Tibial nerve (tissue), 4 donors: ENCODE results near the gene PEX14.

Experiments used
- EP300 ChIP-seq, 2 donors: sonication (generic); formaldehyde crosslinking; IDR thresholded peaks; one replicate each; pipeline ENCODE4 v1.6.1; 2017; ENCODE audit warnings: antibody characterized with exemption in 2 of 2, mild to moderate bottlenecking in 1 of 2
- POLR2A ChIP-seq, 2 donors: fragments of 450-650 bp; IDR thresholded peaks; one replicate each; pipeline ENCODE4 v1.6.1; 2017; ENCODE audit warnings: antibody characterized with exemption in 2 of 2, mild to moderate bottlenecking in 2 of 2, moderate library complexity in 2 of 2
- TF ChIP-seq, protein P1 (sequence below), 5 experiments: fragments of 200-600 bp in 3 of 5; fragments of 450-650 bp in 2 of 5; sonication (generic) in 3 of 5; IDR thresholded peaks; one replicate each; pipeline ENCODE4 v1.5.1; 2016 to 2019; ENCODE audit warnings: antibody characterized with exemption in 5 of 5, mild to moderate bottlenecking in 3 of 5, moderate library complexity in 2 of 5

DNA sequence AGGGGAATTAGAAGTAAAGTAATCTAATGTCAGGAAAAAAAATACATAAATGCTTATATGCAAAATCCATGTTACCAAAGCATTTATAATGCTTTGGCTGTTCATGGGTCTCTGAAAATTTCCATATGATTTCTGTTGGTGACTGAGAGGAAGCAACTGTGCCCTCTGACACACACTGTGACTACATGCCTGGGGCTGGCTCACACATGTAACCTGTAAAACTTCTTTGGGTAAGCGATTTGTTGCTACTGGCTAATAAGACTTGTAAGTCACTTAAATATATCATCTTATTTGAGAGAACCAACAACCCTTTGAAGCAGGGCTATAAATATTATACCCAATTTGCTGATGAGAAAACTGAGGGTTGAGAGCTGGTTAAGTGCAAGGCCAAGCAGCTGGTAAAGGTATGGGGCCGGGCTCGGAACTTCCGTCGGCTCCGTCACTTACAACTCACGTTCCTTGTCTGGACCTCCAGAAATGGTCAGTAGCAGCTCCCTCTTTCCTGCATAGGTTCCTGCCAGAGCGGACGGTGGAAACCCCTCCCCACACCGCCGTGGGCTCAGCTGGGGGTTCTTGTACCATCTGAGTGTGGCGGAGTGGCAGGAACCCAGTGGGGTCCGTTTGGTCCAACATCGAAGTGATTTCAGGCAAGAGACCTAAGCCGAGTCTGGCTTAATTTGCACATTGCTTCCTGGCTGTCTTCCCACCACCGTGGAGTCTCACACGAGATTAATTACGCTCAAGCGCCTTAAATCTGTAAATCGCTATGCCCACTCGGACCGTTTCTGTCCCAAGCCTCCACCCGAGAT, 3.1 kb upstream of the PEX14 start:
- TF ChIP-seq, protein P1, sequence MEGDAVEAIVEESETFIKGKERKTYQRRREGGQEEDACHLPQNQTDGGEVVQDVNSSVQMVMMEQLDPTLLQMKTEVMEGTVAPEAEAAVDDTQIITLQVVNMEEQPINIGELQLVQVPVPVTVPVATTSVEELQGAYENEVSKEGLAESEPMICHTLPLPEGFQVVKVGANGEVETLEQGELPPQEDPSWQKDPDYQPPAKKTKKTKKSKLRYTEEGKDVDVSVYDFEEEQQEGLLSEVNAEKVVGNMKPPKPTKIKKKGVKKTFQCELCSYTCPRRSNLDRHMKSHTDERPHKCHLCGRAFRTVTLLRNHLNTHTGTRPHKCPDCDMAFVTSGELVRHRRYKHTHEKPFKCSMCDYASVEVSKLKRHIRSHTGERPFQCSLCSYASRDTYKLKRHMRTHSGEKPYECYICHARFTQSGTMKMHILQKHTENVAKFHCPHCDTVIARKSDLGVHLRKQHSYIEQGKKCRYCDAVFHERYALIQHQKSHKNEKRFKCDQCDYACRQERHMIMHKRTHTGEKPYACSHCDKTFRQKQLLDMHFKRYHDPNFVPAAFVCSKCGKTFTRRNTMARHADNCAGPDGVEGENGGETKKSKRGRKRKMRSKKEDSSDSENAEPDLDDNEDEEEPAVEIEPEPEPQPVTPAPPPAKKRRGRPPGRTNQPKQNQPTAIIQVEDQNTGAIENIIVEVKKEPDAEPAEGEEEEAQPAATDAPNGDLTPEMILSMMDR (IDR thresholded peaks at IDR 0.05) = no peak
- TF ChIP-seq POLR2A (IDR thresholded peaks at IDR 0.05) = no peak
- no peak for TF ChIP-seq EP300 (IDR thresholded peaks at IDR 0.05)
